8988T (cell line): ENCODE results near the gene FOXP2.
"Not testable (repeated sequence)": the region's sequence is repeated elsewhere in the genome, so short reads cannot be mapped to it uniquely, and the experiment has no call there.

Experiments
- DNase-seq: peaks from one replicate; pipeline ENCODE4 v3.0.0; 2011

The FOXP2 gene

DNA sequence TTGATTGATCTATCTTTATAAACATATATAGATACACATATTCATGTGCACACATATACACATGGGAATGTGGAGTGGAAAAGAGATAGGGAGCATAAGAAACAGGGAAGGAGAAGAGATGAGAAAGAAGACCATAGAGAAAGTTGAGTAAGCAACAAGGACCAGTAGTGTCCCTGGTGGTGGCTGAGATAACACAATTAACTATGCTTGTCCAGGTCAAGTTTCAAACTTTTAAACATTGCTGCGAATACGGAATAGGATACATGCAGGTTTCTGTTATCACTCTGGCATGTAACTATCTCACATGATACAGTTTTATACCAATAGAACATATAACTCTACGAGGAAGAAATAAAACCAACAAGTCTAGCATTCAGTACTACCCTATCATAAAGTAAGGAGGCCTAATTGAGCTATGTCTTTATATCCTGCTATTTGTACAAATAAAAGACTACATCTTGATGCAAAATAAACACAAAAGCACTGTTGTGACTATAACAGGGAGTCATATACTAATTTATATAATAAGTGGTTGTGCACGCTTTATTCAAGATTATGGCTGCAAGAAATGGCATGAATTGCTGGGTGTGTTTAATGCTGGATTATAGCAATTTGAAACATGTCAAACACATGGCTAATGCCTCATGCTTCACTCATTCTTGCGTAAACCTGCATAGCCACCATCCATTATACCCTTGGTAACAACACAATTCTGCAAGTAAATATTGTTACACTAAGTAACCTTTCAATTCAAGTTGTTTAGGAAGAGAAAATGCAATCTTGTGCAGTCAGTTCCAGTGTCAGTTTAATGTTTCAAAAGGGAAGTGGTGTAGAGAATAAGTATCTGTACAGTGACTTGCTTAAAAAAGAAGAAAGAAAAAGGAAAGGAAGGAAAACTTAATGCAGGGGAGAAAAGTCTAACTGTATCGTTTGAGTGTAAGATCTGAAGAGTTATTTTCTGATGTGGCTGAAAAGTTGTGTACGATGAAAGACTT is 8.2 kb downstream of the FOXP2 start:
- DNase-seq: no peak

DNA sequence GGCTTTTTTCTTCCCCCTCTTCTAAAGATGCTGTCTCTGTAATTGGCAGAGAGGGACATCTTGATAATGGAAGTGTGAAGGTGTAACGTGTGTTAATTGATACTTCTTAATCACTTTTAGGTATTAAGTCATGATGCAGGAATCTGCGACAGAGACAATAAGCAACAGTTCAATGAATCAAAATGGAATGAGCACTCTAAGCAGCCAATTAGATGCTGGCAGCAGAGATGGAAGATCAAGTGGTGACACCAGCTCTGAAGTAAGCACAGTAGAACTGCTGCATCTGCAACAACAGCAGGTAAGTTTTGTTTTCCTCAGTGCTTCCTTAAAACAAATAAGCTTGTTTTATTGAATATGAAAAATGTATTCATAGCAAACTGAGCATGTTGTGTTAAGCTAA is 11.8 kb downstream of the FOXP2 start:
- no peak for DNase-seq

DNA sequence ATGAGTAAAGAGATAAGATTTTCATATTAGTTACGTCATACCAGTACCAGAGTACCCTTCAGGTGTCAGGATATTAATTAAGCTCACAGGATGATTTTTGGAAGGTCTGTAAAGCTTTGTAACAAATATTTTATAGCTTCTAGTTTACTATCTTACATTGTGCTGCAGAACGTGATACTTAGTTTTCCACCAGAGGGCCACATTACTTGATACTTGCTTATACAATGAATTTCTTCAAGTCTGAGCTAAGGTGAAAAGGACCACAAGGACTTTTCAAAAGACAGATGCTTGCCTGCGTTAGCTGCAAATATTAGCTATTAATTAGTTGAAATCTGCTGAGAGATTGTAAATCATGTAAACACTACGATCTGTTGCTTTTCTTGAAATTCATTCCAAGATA is 12.2 kb downstream of the FOXP2 start:
- DNase-seq: no peak

DNA sequence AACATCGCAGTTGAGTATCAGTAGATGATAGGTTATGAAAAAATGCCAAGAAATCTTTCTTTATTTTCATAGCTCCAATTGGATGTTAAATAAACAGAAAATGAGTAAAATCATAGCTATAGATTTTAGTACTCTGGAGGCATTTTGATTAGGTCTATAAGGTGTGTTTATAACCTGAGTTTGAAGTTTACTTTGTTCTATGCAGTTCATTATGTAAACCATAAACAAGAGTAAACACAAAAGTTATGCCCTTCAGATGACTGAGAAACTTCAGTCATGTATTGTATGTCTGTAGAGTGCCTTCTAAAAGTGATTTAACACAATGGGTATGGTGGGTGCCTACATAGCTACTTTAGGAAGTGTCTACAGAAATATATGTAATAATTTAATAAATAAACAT is 13.6 kb downstream of the FOXP2 start:
- no peak for DNase-seq

DNA sequence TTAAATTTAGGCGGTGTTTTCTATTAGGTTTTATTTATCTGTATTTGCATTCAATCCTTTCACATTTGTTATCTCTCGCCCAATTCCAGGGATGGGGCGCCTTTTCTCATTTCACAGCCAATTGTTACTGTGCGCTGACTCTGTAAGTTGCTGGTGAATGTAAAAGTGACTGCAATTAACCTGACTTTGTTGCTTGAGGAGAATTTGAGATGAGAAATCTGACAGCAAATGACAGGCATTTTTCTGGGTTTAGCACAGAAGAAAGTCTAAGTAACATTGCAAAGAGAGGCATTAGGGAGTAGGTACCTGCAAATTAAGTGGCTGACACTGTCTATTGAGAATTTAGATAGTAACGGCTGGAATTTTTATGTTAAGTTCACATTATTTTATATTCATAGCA is 16.6 kb downstream of the FOXP2 start:
- DNase-seq: no peak

DNA sequence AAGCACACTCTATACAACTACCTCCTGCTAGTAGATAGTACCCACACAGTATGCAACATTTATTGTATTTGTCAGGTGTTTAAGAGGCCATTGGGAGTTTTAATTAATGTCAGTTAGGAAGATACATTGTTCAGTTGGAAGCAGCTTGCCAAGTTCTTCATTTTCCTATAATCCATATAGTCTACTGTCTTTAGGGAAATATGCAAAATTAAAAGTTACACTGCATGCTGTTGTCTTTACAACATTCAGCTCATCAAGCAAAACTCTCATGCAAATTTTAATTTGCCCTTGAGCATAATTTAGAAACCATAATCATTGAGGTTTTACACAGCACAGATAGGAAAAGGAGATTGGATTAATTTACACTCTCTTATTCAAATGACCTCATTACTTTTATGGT is 17.4 kb downstream of the FOXP2 start:
- DNase-seq: no peak

DNA sequence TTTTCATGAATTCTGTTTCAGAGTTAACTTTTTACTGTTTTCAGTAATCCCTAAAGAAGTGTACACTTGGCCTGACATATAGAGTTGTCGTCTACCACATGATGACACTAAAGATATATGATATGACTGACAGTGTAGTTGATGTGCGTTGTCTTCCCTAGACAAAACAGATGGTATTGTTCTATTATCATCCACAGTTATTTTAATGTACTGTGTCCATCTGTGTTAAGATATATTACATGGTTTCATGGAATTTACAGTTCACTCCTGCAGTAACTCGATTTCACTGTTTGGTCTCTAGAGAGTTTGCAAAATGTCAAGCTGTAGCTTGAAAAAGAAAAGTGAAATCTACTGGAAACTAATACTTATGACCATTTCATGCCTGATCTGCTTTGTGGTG is 18.1 kb downstream of the FOXP2 start:
- no peak for DNase-seq

DNA sequence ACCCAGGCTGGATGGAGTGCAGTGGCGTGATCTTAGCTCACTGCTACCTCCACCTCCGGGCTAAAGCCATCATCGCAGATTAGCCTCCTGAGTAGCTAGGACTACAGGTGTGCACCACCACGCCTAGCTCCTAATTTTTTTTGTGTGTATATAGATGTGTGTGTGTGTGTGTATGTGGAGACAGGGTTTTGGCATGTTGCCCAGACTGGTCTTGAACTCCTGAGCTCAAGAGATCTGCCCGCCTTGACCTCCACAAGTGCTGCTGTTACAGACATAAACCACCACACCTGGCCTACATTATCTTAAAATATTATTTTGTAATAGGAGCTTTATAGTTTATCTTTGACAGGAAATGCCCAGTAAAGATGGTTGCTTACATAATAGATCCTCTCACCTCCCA is 25.0 kb downstream of the FOXP2 start:
- no peak for DNase-seq

DNA sequence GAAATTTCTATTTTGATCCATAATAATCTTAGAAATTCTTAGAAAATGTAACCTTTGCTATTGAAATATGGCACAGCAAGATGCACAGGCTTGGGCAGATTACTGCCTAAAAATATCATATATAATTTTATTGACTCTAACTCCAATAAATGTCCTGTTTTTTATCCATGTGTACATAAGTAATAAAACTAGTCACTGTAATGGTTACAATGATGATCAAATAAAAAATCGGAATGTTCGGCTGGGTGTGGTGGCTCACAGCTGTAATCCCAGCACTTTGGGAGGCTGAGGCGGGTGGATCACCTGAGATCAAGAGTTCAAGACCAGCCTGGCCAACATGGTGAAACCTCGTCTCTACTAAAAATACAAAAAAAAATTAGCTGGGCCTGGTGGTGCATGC is 26.3 kb downstream of the FOXP2 start:
- DNase-seq: not testable (repeated sequence)

DNA sequence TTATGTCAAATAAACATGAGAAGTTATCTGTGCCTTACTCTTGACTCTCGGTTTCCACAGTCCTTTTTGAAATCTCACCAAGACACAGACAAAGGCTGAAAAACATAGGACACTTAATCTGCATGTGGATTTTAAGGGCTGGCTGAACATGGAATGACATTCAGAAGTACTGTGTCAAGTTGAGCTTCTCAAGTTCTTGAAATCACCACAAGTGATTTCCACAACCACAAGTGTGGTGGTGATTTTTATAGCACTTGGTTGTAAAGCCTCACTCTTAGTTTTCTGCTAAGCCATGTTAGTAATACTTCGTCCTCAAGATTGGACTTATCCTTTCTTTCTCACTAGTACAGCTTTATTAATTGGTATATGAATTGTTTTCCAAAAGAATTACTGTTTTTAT is 29.6 kb downstream of the FOXP2 start:
- DNase-seq: no peak

DNA sequence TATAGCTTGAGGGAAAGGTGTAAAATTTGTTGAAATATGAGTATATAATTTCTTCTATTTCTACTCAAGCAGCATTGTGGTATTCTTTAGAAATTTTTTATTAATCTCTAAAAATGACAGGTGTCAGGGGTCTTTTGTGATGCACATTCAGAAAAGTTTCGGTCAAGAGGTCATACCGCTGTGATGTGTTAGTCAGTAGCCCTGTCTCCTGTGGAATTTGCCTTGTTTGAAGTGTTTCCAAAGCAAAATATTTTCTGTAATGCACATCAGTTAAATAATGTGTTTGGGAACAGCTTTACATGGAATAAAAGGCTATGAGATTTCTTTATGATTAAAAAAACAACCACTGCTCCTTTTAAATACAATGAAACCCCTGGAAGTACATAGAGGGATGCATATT is 35.8 kb downstream of the FOXP2 start:
- no peak for DNase-seq

DNA sequence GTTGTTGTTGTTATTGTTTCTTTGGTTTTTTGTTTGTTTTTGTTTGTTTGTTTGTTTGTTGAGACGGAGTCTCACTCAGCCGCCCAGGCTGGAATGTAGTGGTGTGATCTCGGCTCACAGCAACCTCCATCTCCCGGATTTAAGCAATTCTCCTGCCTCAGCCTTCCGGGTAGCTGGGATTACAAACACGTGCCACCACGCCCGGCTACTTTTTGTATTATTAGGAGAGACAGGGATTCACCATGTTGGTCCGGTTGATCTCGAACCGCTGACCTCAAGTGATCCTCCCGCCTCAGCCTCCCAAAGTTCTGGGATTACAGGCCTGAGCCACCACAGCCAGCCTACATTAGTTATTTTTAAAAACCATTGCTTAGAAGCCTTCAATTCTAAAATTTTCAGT is 45.0 kb downstream of the FOXP2 start:
- DNase-seq: no peak

DNA sequence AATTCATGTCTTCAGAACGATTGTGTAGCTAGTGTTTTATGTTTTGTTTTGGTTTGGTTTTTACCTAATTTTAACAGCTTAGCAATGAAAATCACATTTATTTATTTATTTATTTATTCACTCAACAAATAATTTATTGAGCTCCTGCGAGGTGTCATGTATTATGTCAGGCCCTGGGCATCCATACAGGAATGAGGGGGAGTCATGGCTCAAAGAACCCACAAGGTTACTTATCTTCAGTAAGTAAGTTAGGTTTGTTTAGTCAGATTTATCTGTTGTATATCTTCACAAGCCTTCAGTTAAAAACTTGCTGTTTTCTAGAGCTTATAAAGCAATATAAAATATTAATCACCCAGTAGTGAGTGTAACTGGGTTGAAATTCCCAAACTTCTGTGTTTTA is 45.4 kb downstream of the FOXP2 start:
- no peak for DNase-seq

DNA sequence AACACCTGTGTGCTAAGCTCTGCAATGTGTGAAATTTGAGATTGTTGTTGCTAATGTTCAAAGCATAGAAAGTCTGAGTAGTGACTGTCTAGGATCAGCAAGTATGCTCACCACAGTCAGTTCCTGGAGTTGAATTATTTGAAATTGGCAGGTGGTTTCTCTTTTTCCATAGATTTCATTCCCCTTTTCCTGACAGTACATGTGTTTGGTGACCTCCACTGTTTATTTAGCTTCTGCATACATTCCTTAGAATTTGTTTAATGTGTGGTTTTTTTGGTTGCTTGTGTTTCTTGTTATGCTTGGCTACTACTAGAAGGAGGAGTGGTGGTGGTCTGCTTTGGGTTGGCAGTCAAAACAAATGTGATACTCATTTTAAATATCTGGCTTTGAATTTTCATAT is 52.3 kb downstream of the FOXP2 start:
- no peak for DNase-seq

DNA sequence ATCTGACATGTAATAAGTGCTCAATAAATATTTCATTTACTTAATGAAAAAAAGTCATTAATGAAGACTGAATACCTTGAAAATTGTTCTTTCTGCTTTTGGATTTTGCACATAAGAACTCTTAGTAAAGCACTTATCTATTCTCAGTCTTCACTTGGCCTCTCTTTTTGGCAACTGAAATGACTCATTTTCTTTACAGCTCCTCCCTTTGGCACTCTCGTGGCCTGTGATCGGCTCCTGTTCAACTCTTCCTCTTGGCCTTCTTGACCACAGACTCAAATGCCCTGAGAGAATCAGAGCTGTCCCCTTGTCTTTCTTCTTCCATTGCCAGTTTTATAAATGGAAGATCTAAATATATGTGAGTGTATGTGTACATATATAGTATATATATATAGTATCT is 54.2 kb downstream of the FOXP2 start:
- DNase-seq: no peak

DNA sequence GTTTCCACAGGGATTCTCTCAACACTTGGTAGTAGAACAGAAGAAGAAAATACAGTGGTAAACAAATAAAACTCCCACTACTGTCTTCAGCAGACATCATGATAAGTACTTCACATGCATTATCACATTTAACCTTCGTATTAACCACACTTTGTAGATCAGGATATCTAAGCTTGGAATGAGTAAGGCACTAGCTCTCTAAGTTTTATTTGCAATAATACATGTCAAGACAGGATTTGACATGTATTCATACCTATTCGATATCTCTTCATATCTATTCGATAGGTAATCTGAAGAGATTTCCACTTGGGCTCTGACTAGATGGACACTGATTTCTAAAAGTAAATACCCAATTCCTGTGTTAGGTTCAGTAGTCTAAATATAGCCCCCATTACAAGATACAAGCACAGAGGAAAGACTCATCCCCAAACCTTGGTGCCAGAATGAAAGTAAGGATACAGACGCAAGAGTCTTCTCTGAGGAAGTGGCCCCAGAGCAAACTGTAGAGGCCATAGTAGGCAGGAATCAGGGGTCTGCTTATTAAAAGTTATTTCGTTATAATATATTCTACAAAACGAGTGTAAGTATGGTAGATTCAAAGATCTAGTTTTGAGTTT is 58.4 kb downstream of the FOXP2 start:
- DNase-seq: no peak

DNA sequence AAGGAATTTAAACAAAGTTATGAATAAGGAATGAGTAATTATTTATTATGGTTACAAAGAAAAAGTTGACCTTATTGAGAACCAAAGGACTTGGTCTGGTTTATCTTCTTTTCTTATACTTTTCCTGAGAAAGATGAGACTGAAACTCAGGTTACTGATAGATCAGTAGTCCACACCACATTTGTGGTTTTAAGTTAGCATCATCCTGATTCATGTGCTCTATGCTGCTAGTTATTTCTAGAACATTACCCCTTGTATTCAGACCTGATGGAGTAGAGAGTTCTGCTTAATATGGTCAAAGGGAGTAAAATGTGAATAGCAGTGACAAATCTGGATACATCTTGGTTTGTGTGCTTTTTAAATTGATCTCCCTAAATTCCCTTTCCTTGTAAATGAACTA is 63.8 kb downstream of the FOXP2 start:
- no peak for DNase-seq

DNA sequence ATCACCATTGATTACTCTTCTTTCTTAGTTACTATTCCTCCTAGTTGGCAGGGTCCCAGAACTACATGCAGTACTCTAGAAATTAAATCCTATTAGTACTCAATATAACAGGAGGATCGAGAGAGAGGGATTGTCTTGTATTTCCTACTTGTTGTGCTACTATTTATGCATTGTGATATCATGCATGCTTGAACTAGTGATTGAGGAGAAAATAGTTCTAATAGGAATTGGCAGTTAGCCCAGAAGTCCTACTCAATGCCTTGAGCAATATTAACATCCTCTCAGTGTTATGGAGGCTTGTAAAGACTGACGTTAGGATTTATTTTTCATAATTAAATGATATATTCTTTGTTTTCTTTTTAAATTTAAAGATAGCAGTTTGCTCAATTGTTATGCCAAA is 67.4 kb downstream of the FOXP2 start:
- DNase-seq: no peak

DNA sequence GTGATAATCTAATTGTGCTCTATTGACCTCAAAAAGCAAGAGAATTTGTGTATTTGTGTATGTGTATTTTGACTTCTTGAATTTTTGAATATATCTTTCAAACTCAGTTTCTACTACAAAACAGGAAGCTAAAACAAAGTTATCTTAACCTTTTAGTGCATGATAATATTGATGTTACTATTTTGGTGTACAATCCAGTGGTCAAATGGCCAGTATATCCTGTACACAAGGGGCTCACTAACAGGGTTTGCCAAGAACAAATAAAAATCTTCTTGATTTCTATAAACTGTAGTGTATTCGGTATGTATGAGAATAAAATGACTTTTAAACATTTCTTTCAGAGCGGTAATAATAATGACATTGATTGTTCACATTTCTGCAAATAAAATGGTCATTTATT is 69.6 kb downstream of the FOXP2 start:
- DNase-seq: no peak

DNA sequence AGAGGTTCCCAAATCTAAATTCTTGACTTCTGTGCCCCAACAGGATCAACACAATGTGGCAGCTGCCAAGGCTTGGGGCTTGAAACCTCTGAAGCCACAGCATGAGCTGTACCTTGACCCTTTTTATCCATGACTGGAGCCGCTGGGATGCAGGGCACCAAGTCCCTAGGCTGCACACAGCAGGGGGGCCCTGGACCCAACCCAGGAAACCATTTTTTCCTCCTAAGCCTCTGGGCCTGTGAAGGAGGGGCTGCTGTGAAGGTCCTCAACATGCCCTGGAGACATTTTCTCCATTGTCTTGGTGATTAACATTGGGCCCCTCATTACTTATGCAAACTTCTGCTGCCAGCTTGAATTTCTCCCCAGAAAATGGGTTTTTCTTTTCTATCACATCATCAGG is 72.6 kb downstream of the FOXP2 start:
- no peak for DNase-seq

DNA sequence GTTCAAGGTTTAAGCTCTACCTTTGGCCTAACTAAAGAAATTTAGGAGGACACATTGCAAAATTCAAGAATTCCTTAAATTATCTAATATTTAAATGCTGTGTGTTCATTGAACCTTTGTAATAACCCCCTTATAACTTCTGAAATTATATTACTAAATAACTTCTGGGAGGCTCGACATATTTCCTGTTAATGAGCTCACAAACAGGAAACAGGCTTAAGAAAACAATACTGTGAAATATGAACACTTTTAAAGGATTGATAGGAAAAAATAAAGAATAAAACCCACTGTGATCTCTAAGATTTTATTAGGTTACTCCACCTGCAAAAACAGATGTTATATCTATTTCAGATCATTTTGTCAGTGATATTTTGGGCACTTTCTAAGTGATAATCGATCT is 74.1 kb downstream of the FOXP2 start:
- DNase-seq: no peak

DNA sequence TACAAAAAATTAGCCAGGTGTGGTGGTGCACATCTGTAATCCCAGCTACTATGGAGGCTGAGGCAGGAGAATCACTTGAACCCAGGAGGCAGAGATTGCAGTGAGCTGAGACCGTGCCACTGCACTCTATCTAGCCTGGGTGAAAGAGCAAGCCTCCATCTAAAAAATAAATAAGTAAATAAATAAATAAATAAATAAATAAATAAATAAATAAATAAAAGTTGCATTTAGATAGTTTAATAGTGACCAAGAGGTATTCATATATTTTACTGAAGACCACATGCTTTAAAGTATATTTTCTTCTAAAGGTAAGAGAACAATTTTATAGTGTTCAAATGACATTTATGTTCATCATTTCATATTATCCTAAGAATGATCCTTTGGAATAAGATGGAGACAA is 82.9 kb downstream of the FOXP2 start:
- not testable (repeated sequence) for DNase-seq

DNA sequence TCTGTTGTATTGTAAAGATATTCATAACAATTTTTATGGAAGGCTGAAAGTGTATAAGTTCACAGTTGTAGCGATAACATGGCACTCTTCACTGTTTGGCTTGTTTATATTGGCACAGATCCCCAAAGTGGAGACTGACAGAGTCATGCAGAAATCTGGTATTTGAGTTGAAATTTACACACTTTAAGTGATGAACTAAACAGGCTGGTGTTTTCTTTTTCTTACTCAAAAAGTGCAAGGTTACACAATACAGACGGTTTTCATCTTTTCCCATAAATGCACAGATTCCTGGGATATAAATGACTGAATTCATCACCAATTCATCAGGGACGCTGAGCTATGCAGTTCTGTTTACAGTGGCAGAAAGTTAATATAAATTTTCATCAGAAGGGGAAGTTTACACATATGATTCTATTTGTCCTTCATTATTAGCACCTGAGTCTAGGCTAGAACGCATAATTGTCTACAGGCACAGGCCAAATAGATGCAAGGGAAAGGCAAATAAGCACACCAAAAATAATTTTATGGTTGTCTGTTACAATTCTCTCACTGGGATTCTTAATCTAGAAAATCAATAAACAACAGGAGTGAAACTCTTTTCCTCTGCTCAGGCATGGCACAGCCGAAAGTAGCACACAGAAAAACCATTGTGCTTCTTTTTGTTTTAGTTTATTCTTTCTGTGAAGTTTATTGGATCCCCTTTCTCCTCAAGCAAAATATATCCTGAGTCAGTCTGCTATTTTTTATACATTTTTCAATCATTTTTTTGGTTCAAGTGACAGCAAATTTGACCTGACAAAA is 88.0 kb downstream of the FOXP2 start:
- DNase-seq: no peak

DNA sequence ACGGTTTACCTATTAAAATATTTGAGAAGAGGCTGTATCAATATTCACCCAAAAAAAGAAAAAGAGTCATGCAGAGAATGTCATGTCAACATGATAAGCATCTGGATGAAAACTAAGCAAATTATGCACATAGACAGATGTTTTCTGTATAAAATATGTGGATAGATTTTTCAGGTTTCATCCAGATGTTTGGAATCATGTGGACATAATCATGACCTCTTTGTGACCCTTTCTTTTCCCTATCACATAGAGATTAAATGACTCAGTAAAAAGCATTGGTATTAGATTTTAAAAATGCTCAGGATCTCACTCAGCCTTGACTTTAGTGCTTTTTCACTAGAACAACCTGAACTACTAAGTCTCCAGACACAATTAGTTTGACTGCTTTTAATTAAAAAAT is 90.0 kb downstream of the FOXP2 start:
- DNase-seq: no peak
